Psoas muscle (tissue), 8 donors: ENCODE results near the gene ETV6. TPM values are rescaled to one million over a fixed set of nuclear protein-coding genes. Genes with fewer than 3 reads are reported as not detected.

Experiments
- ATAC-seq, 4 donors: fragments of 200-7000 bp; cut with Tn5 transposase; one replicate each; pipeline ENCODE4 v1.9.1; 2020; ENCODE audit warnings: moderate library complexity in 3 of 4, mild to moderate bottlenecking in 2 of 4
- DNase-seq, 2 donors: peaks; one replicate each; pipeline ENCODE4 v3.0.0-alpha.2; 2020
- H3K27ac ChIP-seq: fragments of 200-600 bp; one replicate; pipeline ENCODE4 v1.8.0; 2022
- H3K27me3 ChIP-seq, 3 donors: fragments of 200-600 bp in 1 of 3; one replicate each; pipeline versions ENCODE4 v1.6.1 to v1.8.0; 2013 to 2022; ENCODE audit warnings: low read length in 2 of 3, mild to moderate bottlenecking in 2 of 3, moderate library complexity in 1 of 3; ENCODE audit not compliant: insufficient read depth in 3 of 3
- H3K36me3 ChIP-seq, 2 donors: fragments of 200-600 bp in 1 of 2; one replicate each; pipeline versions ENCODE4 v1.6.1 to v1.8.0; 2013 to 2022; ENCODE audit warnings: low read depth in 1 of 2, mild to moderate bottlenecking in 1 of 2, moderate library complexity in 1 of 2; ENCODE audit not compliant: insufficient read depth in 1 of 2
- H3K4me1 ChIP-seq: fragments of 200-600 bp; one replicate; pipeline ENCODE4 v1.8.0; 2022
- H3K4me3 ChIP-seq: fragments of 200-600 bp; one replicate; pipeline ENCODE4 v1.8.0; 2022; ENCODE audit warnings: mild to moderate bottlenecking
- H3K9me3 ChIP-seq: fragments of 200-600 bp; one replicate; pipeline ENCODE4 v1.8.0; 2022
- CTCF ChIP-seq: fragments of 200-600 bp; IDR thresholded peaks from one replicate; pipeline ENCODE4 v1.8.0; 2022; ENCODE audit warnings: antibody characterized with exemption
- WGBS, 3 donors: extraction: QIAGEN DNeasy Blood & Tissue Kit; methylation state at CpG; one replicate each; pipeline versions ENCODE4 v1.1.6 to v1.1.7; 2013; 5-methylcytosine and 5-hydroxymethylcytosine counted together
- intact Hi-C, 2 donors: fragments of 100-400 bp; cut with DNase I; formaldehyde crosslinking; loops; one replicate each; pipeline versions ENCODE4 v1.11.0 to v1.14.2; 2022
- polyA plus RNA-seq, 3 donors: library from polyadenylated mRNA; stranded (reverse); fragments of 200-250 nt; gene quantifications; one replicate each; pipeline ENCODE4 v1.2.3, GENCODE V29; 2013
- total RNA-seq, 4 donors: library from RNA; stranded (reverse); fragmentation: NEBNext Ultra II Directional in 2 of 4; extraction: Animal tissue kit (Norgen Biotek cat#: 25700) in 2 of 4; gene quantifications; one replicate each; pipeline versions ENCODE4 v1.2.1 to v1.2.4, GENCODE V29; 2021 to 2023
- donor health status: healthy with polysubstance abuse.
- donor health status: DM: no; HTN: no; CAD: no; lungs with moderate emphysema.
- donor health status: Bipolar disorder and iron deficiency.
- donor health status: healthy.
- donor health status: DM: yes; HTN: yes; CAD: no.
- donor health status: DM: no; HTN: no; CAD: no.
- donor health status: DM: no; HTN: no; CAD: no.
- donor health status: DM: yes; HTN: yes; CAD: no.

The ETV6 gene
- total and polyA plus RNA-seq, 7 donors: 2.8 to 22.9 (median 4.9) TPM

GRCh38 chr12:11652351-11653040, 3.0 kb downstream of the ETV6 start:
- no peak for TF ChIP-seq CTCF
- DNase-seq (no peak), ATAC-seq (peak in 2 of 4 donors; percentile 26 to 31)
- peak overlapping the region; percentile 89 for H3K4me3 ChIP-seq
- H3K36me3 ChIP-seq: no peaks in the 10 kb centered on the region
- H3K27me3 ChIP-seq: no peaks in the 10 kb centered on the region
- H3K4me1 ChIP-seq: peaks cover 51% of the 10 kb centered on the region
- WGBS, 3 donors: 48 to 60% (median 48%) methylated on average over 16 of the region's 16 CpGs
- peak overlapping the region; percentile 91 for H3K27ac ChIP-seq
- H3K9me3 ChIP-seq: no peaks in the 10 kb centered on the region
- intact Hi-C loops: loop anchor here (5.0 kb wide), 4 partner anchors 55 to 235 kb away; no protein-coding TSS in a partner anchor

GRCh38 chr12:11653215-11653753, 3.8 kb downstream of the ETV6 start:
- intact Hi-C loops: loop anchor here (5.0 kb wide), 4 partner anchors 54 to 234 kb away; no protein-coding TSS in a partner anchor
- TF ChIP-seq CTCF: no peak
- WGBS, 3 donors: 48 to 64% (median 52%) methylated on average over 7 of the region's 7 CpGs
- Histone ChIP-seq H3K9me3 (no peaks in the 10 kb centered on the region), H3K27ac (peak overlapping the region; percentile 91), H3K27me3 (no peaks in the 10 kb centered on the region), H3K36me3 (no peaks in the 10 kb centered on the region), H3K4me3 (peak overlapping the region; percentile 89), H3K4me1 (peaks cover 51% of the 10 kb centered on the region)
- ATAC-seq: no peak
- DNase-seq: no peak

GRCh38 chr12:11654338-11654737, 4.9 kb downstream of the ETV6 start:
- intact Hi-C loops: loop anchor here (5.0 kb wide), 4 partner anchors 53 to 233 kb away; no protein-coding TSS in a partner anchor
- Histone ChIP-seq H3K9me3 (no peaks in the 10 kb centered on the region), H3K27ac (peak overlapping the region; percentile 91), H3K27me3 (no peaks in the 10 kb centered on the region), H3K4me1 (peaks cover 59% of the 10 kb centered on the region), H3K36me3 (no peaks in the 10 kb centered on the region), H3K4me3 (no peak overlapping the region)
- WGBS, 3 donors: 23 to 34% (median 27%) methylated on average over 4 of the region's 4 CpGs
- ATAC-seq: peak in 3 of 4 donors; percentile 11 to 31 (median 13)
- no peak for DNase-seq
- no peak for TF ChIP-seq CTCF

- no peak for ATAC-seq
- Histone ChIP-seq H3K9me3 (no peaks in the 10 kb centered on the region), H3K4me1 (peaks cover 59% of the 10 kb centered on the region), H3K27me3 (no peaks in the 10 kb centered on the region), H3K4me3 (no peak overlapping the region), H3K36me3 (no peaks in the 10 kb centered on the region), H3K27ac (peak overlapping the region; percentile 91)
- no peak for DNase-seq
- intact Hi-C loops: loop anchor here (5.0 kb wide), 4 partner anchors 52 to 232 kb away; no protein-coding TSS in a partner anchor
- WGBS, 3 donors: 83 to 93% (median 84%) methylated on average over 2 of the region's 2 CpGs
- TF ChIP-seq CTCF: no peak
These were observed 5.3 kb downstream of the ETV6 start for GRCh38 chr12:11654802-11655201.
